ENCODE results near the gene DUS2.
"Not testable (repeated sequence)": the region's sequence is repeated elsewhere in the genome, so short reads cannot be mapped to it uniquely, and the experiment has no call there.

Gene DUS2

GRCh38 chr16:68091380-68092261 lies 68.5 kb downstream of the DUS2 start:
- no peak for DNase-seq (ENCODE audit: low read depth)

- DNase-seq (ENCODE audit: low read depth), result not testable (repeated sequence)
Observed at GRCh38 chr16:68092275-68092674, 69.2 kb downstream of the DUS2 start.

- no peak for DNase-seq (ENCODE audit: low read depth)
Observed at GRCh38 chr16:68093816-68094613, 70.9 kb downstream of the DUS2 start.

DNA sequence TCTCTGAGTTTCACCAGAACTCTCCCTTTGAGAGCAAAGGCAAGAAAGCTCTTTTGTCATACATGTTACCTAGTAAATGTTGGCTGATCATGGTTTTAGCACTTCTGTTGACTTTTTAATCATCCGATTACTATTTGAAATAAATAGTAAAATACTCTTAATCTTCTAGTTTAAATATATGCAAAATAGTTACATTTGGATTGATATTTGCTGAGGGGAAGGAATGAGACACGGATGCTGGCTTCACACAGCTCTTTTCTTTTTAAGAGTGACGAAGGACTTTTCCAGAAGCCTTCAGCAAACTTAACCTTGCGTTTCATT lies 71.5 kb downstream of the DUS2 start:
- no peak for DNase-seq (ENCODE audit: low read depth)

GRCh38 chr16:68096491-68096890 lies 73.4 kb downstream of the DUS2 start:
- DNase-seq (ENCODE audit: low read depth), result no peak

DNA sequence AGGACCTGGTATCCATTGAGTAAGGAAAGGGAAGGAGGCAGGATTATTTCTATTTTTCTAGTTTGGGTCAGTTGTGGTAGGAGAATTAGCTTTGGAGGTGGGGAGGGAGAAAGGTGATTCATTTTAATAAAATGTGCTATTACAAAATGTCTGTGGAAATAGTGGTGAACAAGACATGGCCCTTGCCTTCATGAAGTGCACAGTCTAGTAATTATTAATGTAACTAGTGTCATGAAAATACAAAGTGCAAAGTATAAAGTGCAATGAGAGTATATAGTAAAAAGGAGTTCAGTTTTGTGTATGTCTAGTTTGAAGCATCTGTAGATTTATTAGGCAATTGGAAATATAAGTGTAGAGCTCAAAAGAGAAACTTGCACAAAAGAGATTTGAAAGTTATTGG lies 74.0 kb downstream of the DUS2 start:
- DNase-seq (ENCODE audit: low read depth), result no peak

DNA sequence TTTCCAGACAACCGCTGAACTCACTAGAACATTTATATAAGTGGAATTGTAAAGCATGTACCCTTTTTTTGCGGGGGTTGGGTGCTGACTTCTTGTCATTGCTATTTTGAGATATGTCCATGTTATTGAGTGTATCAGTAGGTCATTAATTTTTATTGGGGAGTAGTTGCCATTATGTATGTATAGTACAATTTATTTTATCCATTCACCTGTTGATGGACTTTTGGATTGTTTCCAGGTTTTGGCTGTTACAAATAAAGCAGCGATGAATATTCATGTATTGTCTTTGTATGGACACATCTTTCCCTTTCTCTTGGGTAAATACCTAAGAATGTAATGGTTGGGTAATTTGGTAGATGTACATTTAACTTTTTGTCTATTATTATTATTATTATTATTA lies 74.8 kb downstream of the DUS2 start:
- no peak for DNase-seq (ENCODE audit: low read depth)

GRCh38 chr16:68100488-68100887 lies 77.4 kb downstream of the DUS2 start:
- no peak for DNase-seq (ENCODE audit: low read depth)

DNA sequence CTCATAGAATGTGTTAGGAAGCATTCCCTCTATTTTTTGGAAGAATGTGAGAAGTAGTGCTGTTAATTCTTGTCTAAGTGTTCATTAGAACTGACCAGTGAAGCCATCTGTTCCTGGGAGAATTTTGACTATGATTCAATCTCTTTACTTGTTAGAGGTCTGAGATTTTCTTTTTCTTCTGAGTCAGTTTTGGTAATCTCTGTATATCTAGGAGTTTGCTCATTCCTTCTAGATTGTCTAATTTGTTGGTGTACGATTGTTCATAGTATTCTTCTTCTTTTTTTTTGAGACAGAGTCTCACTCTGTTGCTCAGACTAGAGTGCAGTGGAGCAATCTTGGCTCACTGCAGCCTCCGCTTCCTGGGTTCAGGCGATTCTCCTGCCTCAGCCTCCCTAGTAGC lies 82.5 kb downstream of the DUS2 start:
- no peak for DNase-seq (ENCODE audit: low read depth)

DNA sequence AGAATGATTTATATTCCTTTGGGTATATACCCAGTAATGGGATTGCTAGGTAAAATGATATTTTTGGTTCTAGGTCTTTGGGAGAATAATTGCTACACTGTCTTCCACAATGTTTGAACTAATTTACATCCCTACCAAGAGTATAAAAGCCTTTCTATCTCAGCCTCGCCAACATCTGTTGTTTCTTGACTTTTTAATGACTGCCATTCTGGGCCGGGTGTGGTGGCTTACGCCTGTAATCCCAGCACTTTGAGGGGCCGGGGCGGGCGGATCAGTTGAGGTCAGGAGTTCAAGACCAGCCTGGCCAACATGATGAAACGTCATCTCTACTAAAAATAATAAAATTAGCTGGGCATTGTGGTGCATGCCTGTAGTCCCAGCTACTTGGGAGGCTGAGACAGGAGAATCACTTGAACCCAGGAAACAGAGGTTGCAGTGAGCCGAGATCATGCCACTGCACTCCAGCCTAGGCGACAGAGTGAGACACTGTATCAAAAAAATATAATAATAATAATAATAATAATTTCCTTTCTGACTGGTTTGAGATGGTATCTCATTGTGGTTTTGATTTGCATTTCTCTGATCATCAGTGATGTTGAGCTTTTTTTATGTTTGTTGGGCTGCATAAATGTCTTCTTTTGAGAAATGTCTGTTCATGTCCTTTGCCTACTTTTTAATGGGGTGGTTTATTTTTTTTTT lies 84.3 kb downstream of the DUS2 start:
- DNase-seq (ENCODE audit: low read depth), result not testable (repeated sequence)

- DNase-seq (ENCODE audit: low read depth), result not testable (repeated sequence)
Observed at GRCh38 chr16:68109156-68109555, 86.1 kb downstream of the DUS2 start.

- not testable (repeated sequence) for DNase-seq (ENCODE audit: low read depth)
Observed at GRCh38 chr16:68110611-68111010, 87.5 kb downstream of the DUS2 start.

- DNase-seq (ENCODE audit: low read depth), result no peak
Observed at GRCh38 chr16:68111379-68111778, 88.3 kb downstream of the DUS2 start.

DNA sequence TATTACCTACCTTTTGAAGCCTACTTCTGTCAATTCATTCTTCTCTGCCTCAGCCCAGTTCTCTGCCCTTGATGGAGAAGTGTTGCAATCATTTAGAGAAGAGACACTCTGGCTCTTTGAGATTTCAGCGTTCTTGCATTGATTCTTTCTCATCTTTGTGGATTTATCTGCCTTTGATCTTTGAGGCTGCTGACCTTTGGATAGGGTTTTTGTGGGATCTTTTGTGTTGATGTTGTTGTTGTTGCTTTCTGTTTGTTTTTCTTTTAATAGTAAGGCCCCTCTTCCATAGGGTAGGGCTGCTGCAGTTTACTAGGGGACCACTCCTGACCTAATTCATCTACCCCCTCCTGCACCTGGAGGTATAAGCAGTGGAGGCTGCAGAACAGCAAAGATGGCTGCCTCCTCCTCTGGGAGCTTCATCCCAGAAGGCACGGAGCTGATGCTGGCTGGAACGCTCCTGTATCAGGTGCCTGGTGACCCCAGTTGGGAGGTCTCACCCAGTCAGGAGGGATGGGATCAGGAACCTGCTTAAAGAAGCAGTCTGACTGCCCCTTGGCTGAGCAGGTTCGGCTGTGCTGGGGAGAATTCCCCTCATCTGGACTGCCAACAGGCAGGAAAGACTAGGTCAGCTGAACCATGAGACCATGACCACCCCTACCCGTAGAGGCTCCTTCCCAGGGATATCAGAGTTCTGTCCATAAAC lies 90.1 kb downstream of the DUS2 start:
- DNase-seq (ENCODE audit: low read depth), result no peak

GRCh38 chr16:68113765-68114240 lies 90.7 kb downstream of the DUS2 start:
- no peak for DNase-seq (ENCODE audit: low read depth)

DNA sequence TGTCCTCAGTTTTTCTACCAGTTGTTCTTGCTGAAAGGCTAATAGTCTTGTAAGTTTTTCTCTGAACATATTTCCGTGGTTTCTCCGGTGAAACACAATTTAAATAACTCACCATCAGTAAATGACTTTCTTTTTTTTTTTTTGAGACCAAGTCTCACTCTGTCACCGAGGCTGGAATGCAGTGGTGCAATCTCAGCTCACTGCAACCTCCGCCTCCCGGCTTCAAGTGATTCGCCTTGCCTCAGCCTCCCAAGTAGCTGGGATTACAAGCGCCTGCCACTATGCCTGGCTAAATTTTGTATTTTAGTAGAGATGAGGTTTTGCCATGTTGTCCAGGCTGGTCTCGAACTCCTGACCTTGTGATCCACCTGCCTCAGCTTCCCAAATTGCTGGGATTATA lies 91.9 kb downstream of the DUS2 start:
- not testable (repeated sequence) for DNase-seq (ENCODE audit: low read depth)

DNA sequence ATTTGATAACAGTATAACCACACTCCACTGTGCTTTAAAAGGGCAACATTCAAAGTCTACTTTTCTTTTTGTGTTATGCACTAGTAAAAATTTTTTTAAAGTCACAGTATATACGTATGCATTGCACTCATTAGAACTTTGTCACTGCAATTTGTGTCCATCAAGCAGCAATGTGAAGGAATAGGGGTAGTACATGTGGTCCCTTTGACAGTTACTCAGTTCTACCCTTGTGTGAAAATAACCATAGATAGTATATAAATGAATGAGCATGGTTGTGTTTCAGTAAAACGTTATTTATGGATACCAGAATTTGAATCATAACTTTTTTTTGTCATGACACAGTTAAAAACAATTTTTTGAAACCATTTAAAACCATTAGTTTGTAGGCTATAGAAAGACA lies 92.8 kb downstream of the DUS2 start:
- DNase-seq (ENCODE audit: low read depth), result no peak

DNA sequence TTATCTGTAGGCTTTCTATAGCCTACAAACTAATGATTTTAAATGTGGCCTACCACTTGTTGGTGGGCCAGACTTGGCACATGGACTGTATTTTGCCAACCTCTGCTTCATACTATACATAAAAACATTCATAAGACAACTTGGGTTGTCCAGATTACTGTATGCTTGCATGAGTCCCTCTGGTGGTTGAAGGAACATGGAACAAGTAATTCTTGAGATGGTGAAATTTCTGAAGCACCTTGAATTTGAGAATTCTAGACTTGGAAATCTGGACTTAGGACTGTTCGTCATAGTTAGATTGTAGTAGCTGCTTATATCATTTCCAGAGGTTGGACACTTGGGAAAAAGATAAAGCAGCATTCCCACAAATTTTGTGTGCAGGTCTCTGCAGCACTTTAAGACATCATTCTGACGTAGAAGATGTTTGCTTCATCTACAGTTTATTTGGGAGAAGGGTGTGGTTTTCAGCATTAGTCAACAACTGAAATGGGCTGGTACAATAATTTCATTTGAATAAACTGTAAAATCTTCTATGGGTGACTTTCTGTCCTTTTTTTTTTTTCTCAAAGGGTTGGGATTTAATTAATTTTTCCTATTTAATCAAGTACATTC lies 93.3 kb downstream of the DUS2 start:
- DNase-seq (ENCODE audit: low read depth), result no peak

DNA sequence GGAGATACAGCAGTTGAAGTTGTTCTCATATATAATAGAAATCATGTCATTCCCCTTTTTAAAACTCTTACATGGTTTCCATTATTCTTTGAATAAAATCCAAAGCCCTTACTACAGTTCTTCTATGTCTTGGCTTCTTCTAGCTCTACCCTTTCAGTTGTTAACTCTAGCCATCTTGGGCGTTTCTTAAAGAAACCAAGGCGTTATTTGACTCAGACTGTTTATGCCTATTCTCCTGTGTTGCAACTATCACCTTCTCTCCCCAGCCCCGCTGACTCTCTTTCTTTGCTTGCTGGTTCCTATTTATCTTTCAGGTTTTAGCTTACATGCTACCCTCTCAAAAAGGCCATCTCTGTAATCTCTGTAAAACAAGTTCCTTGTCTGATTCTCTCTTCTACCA lies 94.8 kb downstream of the DUS2 start:
- no peak for DNase-seq (ENCODE audit: low read depth)

- DNase-seq (ENCODE audit: low read depth), result not testable (repeated sequence)
Observed at GRCh38 chr16:68118954-68119353, 95.9 kb downstream of the DUS2 start.

DNA sequence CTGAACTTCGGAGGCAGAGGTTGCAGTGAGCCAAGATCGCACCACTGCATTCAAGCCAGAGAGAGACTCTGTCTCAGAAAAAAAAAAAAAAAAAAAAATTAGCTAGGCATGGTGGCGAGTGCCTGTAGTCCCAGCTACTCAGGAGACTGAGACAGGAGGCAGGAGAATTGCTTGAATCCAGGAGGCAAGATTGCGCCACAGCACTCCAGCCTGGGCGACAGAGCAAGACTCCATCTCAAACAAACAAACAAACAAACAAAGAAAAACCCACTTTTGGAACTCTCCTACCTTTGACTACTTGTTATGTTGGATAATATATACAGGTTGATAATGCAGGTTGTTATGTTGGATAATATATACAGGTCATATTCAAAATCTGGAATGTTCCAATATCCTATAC lies 97.4 kb downstream of the DUS2 start:
- not testable (repeated sequence) for DNase-seq (ENCODE audit: low read depth)

- DNase-seq (ENCODE audit: low read depth), result no peak
Observed at GRCh38 chr16:68126395-68126794, 103.3 kb downstream of the DUS2 start.
